ENCODE data around the gene NR3C2.

NR3C2 gene

DNA sequence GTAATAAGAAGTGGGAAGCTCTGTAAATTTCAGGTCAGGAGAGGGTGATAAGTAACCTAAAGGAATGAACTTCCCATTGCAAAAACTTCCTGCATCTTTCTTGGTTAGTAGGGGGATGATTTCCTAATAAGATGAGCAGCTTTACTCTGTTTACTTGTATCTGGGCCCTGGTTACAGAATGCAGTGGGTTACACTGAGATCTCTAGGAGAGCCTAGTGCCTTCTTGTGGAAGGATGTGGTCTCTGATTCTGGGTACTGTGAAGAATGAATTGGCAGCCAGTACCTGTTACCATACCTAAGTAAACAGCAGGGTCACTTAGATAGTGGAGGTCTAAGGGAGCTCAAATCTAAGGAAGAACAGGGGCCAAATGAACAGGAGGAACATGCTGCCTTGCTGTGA lies 389.8 kb downstream of the NR3C2 start:
- no peak for DNase-seq (ENCODE audit: low read depth)
- no peak overlapping the region for H3K4me3 ChIP-seq (ENCODE audit: control insufficient read depth, low read depth, low read length)
- TF ChIP-seq, protein P1, sequence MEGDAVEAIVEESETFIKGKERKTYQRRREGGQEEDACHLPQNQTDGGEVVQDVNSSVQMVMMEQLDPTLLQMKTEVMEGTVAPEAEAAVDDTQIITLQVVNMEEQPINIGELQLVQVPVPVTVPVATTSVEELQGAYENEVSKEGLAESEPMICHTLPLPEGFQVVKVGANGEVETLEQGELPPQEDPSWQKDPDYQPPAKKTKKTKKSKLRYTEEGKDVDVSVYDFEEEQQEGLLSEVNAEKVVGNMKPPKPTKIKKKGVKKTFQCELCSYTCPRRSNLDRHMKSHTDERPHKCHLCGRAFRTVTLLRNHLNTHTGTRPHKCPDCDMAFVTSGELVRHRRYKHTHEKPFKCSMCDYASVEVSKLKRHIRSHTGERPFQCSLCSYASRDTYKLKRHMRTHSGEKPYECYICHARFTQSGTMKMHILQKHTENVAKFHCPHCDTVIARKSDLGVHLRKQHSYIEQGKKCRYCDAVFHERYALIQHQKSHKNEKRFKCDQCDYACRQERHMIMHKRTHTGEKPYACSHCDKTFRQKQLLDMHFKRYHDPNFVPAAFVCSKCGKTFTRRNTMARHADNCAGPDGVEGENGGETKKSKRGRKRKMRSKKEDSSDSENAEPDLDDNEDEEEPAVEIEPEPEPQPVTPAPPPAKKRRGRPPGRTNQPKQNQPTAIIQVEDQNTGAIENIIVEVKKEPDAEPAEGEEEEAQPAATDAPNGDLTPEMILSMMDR (conservative IDR thresholded peaks at IDR 0.05; ENCODE audit: control insufficient read depth, insufficient read depth, low read depth, low read length), result no peak

DNA sequence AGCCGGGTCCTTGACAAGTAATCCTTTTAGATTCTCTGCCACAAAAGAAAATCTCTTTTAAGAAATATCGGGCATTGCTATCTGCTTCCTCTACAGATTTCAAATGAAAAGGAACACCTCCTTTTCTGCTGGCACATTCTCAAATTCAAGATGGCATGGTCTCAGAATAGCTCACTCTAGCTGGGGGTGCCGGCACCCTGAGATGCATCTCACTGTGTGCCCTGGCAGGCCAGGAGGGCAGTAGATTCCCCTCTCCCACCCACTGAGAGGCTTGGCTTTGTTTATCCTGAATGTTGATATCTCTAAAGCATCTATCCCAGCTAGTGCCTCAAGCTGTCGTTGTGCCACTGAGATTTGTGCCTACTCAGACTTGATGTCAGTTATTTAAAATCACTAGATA lies 390.8 kb downstream of the NR3C2 start:
- TF ChIP-seq, protein P1 (conservative IDR thresholded peaks at IDR 0.05; ENCODE audit: control insufficient read depth, insufficient read depth, low read depth, low read length), result no peak
- no peak overlapping the region for H3K4me3 ChIP-seq (ENCODE audit: control insufficient read depth, low read depth, low read length)
- DNase-seq (ENCODE audit: low read depth), result no peak

DNA sequence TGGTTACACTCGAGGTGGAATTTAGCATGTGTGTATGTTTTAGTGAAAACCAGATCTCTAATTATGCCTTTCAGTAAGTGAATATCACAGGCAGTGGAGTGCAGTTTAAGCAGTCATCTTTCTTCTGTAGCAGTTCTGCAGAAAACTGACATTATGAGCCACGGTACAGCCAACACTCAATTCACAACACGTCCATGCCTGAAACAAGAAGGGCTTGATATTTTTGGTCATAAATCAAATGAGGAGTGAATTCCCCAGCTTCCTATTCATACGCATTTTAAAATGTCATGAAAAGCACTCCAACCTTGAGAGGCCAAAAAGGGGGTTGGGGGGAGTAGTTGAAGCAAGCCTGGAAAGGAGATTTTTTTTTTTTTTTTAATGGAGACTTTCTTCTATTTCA lies 393.6 kb downstream of the NR3C2 start:
- TF ChIP-seq, protein P1 (conservative IDR thresholded peaks at IDR 0.05; ENCODE audit: control insufficient read depth, insufficient read depth, low read depth, low read length), result no peak
- no peak for DNase-seq (ENCODE audit: low read depth)
- H3K4me3 ChIP-seq (ENCODE audit: control insufficient read depth, low read depth, low read length), result no peak overlapping the region

DNA sequence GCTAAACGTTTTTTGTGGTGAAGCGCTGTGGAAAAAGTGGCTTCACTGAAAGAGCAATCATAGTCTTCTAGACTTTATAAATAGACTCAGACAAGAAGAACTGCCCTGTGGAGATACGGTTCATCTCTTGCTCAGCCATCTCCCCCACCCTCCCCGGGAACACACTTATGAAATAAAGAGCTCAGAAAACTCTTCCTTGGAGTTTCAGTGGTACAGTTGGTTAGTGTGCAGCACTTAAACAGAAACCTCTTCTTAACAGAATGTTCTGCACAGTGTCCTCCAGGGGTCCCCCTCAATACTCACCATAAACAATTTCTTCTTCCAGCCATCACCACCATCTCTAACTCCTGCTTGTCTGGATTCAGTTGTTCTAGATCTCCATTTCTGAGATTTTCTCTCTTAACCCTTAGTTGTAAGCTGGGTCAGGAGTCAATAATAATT lies 397.3 kb downstream of the NR3C2 start:
- no peak overlapping the region for H3K4me3 ChIP-seq (ENCODE audit: control insufficient read depth, low read depth, low read length)
- TF ChIP-seq, protein P1 (conservative IDR thresholded peaks at IDR 0.05; ENCODE audit: control insufficient read depth, insufficient read depth, low read depth, low read length), result peak; percentile 10
- DNase-seq (ENCODE audit: low read depth), result no peak

DNA sequence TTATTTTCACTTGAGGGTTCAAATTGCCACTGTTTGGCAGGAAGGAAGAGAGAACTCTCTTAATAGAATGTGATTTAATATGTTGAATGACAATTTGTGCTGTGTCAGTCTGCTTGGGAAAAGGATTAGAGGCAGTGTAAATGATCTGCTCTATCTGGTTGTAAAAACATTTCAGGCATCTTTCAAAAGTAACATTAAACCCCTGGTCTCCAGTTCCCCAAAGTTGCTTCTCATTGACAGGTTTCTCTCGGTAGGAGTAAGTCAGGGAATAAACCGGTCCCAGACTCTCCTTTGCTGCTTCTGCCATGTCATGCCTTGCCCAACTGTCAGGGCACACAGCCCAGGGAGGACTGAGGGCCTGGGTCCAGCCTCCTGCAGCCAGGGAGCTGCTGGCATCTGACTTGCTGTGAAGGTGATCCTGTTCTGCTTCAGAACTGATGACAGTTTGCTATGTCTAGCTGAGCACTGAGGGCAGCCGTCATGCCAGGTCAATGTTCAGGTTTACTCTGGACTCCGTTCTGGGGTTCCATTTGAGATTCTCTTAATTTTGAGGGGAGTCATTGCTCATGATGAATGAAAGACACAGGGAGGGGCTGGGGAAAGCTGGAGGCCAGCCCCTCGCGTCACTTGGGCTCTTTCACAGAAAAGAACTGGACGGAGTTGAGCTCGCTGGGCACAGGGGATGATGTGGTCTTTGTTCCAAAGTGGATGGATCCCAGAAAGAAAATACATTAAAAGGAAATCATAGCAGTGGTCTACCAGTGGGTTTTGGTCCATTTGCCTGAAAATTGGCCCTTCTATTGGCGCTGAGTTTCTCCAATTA lies 397.9 kb downstream of the NR3C2 start:
- TF ChIP-seq, protein P1 (conservative IDR thresholded peaks at IDR 0.05; ENCODE audit: control insufficient read depth, insufficient read depth, low read depth, low read length), result no peak
- H3K4me3 ChIP-seq (ENCODE audit: control insufficient read depth, low read depth, low read length), result no peak overlapping the region
- DNase-seq (ENCODE audit: low read depth), result no peak

DNA sequence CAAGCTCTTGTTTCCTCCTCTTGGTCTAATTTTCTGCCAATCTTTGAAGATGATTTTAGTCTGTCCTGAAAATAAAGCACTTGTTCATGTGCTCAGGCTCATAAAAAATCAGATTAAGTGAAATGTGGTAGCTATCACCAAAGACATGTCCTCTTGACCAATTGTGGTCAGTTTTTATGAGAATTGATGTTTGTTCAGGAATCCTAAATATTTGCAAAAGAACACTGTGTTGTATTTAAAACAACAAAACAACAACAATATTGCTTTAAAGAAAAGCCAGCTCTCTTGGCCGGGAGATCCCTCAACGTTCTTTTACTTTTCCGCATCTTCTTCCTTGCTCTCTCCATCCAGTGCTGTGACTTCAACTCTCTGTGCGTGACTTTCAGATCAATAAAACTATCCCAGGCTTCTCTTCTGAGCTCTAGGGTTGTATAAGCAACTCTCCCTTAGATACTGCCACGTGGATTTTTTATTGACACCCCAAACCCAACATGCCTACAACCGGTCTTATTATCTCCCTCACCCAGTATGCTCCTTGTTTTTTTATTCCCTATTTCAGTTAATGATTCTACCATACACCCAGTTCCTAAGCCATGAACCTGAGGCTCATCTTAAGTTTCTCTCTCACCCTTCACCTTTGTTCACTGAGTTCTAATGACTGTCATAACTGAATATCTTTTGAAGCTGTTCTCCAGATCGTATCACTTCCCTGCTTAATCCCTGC lies 400.4 kb downstream of the NR3C2 start:
- TF ChIP-seq, protein P1 (conservative IDR thresholded peaks at IDR 0.05; ENCODE audit: control insufficient read depth, insufficient read depth, low read depth, low read length), result no peak
- no peak for DNase-seq (ENCODE audit: low read depth)
- H3K4me3 ChIP-seq (ENCODE audit: control insufficient read depth, low read depth, low read length), result no peak overlapping the region
